Mucosa of rectum (tissue), 2 donors: Measurements from ENCODE around the gene ABHD16A.

Experiments
- H3K27ac ChIP-seq, 2 donors: one replicate each; pipeline ENCODE4 v1.7.0; 2013; ENCODE audit warnings: inconsistent platforms in 2 of 2, low read depth in 2 of 2, low read length in 2 of 2
- H3K27me3 ChIP-seq, 2 donors: one replicate each; pipeline ENCODE4 v1.7.0; 2013; ENCODE audit warnings: low read length in 2 of 2; ENCODE audit not compliant: control insufficient read depth in 2 of 2, insufficient read depth in 2 of 2
- H3K36me3 ChIP-seq, 2 donors: one replicate each; pipeline ENCODE4 v1.7.0; 2013; ENCODE audit warnings: low read length in 2 of 2; ENCODE audit not compliant: control insufficient read depth in 2 of 2, insufficient read depth in 2 of 2
- H3K4me1 ChIP-seq, 2 donors: one replicate each; pipeline ENCODE4 v1.7.0; 2013; ENCODE audit warnings: low read length in 2 of 2, mild to moderate bottlenecking in 1 of 2; ENCODE audit not compliant: control insufficient read depth in 2 of 2, insufficient read depth in 2 of 2
- H3K4me3 ChIP-seq, 2 donors: one replicate each; pipeline ENCODE4 v1.7.0; 2013; ENCODE audit warnings: low read length in 2 of 2
- H3K9ac ChIP-seq, 2 donors: one replicate each; pipeline ENCODE4 v1.7.0; 2013; ENCODE audit warnings: low read length in 2 of 2, low read depth in 1 of 2, mild to moderate bottlenecking in 1 of 2
- H3K9me3 ChIP-seq, 2 donors: one replicate each; pipeline ENCODE4 v1.7.0; 2013; ENCODE audit warnings: low read length in 2 of 2; ENCODE audit not compliant: control insufficient read depth in 2 of 2
- donor health status: healthy.
- donor health status: Normal muscosa, but diverticular disease.

ABHD16A gene

DNA sequence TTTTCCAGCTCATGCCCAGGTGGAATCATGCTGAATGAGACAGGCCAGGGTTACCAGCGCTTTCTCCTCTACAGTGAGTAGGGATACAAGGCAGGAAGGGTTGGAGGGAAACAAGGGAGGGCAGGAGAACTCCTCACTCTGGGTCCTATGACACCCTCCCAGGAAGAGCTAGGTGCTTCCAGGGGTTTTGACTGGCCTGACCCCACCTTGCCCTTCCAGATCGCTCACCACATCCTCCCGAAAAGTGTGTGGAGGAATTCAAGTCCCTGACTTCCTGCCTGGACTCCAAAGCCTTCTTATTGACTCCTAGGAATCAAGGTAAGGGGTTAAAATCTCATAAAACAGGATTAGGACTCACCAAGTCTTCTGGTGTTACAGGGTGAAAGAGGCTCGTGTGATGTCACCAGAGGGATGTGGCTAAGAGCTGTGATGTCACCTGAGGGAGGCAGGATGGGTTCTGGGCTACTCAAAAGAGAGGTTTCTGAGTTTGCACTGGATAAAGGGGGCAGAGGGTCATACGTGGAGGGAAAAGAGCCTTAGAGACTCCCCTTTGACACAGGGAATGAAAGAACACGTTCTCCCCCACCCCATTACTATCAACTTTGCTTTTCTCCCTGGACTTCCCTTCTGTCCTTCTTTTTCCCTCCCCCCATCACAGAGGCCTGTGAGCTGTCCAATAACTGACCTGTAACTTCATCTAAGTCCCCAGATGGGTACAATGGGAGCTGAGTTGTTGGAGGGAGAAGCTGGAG, 45.5 kb downstream of the ABHD16A start:
- H3K9ac ChIP-seq, result no peak overlapping the region
- peaks cover 0 to 36% of the 10 kb centered on the region in 2 donors for H3K36me3 ChIP-seq
- H3K4me1 ChIP-seq, result peaks cover 29 to 38% of the 10 kb centered on the region in 2 donors
- no peak overlapping the region for H3K4me3 ChIP-seq
- no peaks in the 10 kb centered on the region for H3K27me3 ChIP-seq
- H3K9me3 ChIP-seq, result no peaks in the 10 kb centered on the region
- H3K27ac ChIP-seq, result no peak overlapping the region

GRCh38 chr6:31655349-31656237, 47.5 kb downstream of the ABHD16A start, which contains the start of gene APOM:
Gene APOM (plus strand): TSS chr6:31655894. CDS start chr6:31655967, 73 bp downstream.
- Histone ChIP-seq H3K4me3 (peak within 1 kb of the TSS in 1 of 2 donors; percentile 42), H3K9me3 (no peaks in the 10 kb centered on the region), H3K27ac (no peak within 1 kb of the TSS), H3K27me3 (no peaks in the 10 kb centered on the region), H3K9ac (peak within 1 kb of the TSS in 1 of 2 donors; percentile 5), H3K36me3 (peaks cover 4 to 31% of the 10 kb centered on the region in 2 donors), H3K4me1 (peaks cover 40 to 46% of the 10 kb centered on the region in 2 donors)

DNA sequence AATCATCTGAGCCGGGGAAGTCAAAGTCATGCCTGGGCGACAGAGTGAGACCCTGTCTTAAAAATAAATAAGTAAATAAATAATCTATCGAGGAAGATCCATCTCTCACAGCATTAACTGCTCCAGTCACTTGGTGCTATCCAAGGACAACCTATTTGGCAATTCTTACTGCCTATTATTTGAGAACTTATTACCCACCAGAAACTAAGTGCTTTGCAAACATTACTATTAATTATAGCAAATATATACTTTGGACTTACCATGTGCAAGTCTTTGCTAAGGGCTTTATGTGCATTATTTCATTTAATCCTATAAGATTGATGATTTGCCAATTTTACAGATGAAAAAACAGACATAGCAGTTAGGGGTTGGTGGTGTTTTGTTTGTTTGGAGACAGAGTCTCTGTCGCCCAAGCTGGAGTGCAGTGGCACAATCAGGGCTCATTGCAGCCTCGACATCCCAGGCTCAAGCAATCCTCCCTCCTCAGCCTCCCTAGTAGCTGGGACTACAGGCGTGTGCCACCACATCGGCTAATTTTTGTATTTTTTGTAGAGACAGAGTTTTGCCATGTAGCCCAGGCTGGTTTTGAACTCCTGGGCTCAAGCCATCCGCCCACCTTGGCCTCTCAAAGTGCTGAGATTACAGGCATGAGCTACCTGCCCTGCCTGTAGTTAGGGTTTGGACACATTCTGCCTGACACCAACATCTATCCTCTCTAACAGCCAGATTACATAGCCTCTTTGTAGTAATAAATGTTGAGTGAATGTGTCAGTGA, 48.4 kb downstream of the ABHD16A start:
- no peaks in the 10 kb centered on the region for H3K9me3 ChIP-seq
- peaks cover 40 to 43% of the 10 kb centered on the region in 2 donors for H3K4me1 ChIP-seq
- H3K4me3 ChIP-seq, result no peak overlapping the region
- no peaks in the 10 kb centered on the region for H3K27me3 ChIP-seq
- H3K9ac ChIP-seq, result no peak overlapping the region
- no peak overlapping the region for H3K27ac ChIP-seq
- H3K36me3 ChIP-seq, result peaks cover 4 to 31% of the 10 kb centered on the region in 2 donors

DNA sequence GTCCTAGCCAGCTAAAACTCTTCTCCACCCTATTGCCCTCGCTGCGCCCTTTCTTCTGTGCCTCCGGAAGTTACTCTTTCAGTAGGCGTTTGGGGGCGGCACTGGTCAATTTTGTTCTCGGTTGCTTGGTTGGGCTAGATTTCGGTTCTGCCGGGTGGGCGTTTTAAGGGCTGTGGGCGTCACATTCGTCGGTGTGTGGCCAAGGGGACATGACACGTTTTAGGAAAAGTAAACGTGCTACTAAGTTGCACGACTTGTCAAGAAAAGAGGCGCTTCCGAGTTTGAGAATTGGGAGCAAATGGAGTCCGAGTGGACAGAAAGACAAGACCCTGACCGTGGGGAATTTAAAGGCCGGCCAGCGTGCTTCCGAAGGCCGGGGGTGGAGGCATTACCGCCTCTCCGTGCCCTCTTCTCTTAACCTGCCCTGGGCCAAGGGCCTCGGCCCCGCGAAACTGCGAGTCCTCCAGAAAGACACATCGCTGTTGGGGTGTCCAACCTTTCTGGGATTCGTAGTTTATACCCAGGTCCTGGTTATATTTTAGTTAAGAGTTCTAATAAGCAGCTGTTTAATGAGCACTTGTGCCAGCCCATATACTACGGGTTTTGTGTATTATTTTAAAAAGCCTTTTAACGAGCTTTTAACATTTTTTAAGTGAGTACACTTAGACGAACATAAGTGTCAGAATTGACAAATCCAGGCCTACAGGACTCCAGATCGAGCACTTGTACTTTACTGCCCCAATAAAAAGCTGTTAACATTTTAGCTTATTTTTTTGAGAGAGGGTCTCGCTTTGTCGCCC, 50.0 kb downstream of the ABHD16A start:
- Histone ChIP-seq H3K4me1 (peaks cover 24 to 28% of the 10 kb centered on the region in 2 donors), H3K9ac (peak overlapping the region; percentile 78 to 93), H3K36me3 (peaks cover 19 to 41% of the 10 kb centered on the region in 2 donors), H3K27me3 (no peaks in the 10 kb centered on the region), H3K4me3 (peak overlapping the region; percentile 98 to 100), H3K27ac (peak overlapping the region; percentile 94), H3K9me3 (no peaks in the 10 kb centered on the region)

DNA sequence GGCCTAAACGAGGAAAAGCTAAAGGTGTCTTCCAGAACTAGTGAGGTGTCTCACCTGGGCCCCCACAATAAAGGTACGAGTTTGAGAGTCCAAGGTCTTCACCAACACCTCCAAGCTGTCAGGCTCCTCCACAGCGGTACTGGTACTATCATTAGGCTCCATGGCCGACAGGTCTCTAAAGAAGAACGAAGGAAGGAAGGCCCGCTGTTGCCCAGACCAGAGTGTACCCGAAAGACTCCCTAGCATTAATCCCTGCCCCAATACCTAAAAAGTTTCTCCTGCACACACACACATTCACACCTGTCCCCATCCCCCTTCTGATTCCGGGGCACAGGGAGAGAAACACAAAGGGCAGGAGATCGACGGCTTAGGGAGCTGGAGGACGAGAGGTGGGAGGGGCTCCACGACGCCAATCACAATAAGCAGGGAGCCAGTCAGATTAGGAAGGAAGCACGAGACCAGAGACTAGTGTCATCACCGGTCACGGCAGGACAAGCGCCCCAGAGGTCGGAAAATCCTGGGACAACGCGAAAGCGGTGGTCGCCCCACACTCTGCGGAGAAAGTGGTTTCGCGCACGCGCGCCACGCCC, 51.4 kb downstream of the ABHD16A start:
- H3K27me3 ChIP-seq, result no peaks in the 10 kb centered on the region
- H3K4me3 ChIP-seq, result peak overlapping the region; percentile 98 to 100
- peaks cover 23 to 27% of the 10 kb centered on the region in 2 donors for H3K4me1 ChIP-seq
- H3K9me3 ChIP-seq, result no peaks in the 10 kb centered on the region
- H3K9ac ChIP-seq, result peak overlapping the region; percentile 78 to 93
- H3K27ac ChIP-seq, result peak overlapping the region; percentile 94
- H3K36me3 ChIP-seq, result peaks cover 31 to 42% of the 10 kb centered on the region in 2 donors

- H3K27me3 ChIP-seq, result no peaks in the 10 kb centered on the region
- H3K4me1 ChIP-seq, result no peaks in the 10 kb centered on the region
- H3K9me3 ChIP-seq, result no peaks in the 10 kb centered on the region
- H3K4me3 ChIP-seq, result no peak overlapping the region
- no peak overlapping the region for H3K27ac ChIP-seq
- peaks cover 83 to 85% of the 10 kb centered on the region in 2 donors for H3K36me3 ChIP-seq
- no peak overlapping the region for H3K9ac ChIP-seq
These were observed 57.8 kb downstream of the ABHD16A start for GRCh38 chr6:31645325-31645724.

DNA sequence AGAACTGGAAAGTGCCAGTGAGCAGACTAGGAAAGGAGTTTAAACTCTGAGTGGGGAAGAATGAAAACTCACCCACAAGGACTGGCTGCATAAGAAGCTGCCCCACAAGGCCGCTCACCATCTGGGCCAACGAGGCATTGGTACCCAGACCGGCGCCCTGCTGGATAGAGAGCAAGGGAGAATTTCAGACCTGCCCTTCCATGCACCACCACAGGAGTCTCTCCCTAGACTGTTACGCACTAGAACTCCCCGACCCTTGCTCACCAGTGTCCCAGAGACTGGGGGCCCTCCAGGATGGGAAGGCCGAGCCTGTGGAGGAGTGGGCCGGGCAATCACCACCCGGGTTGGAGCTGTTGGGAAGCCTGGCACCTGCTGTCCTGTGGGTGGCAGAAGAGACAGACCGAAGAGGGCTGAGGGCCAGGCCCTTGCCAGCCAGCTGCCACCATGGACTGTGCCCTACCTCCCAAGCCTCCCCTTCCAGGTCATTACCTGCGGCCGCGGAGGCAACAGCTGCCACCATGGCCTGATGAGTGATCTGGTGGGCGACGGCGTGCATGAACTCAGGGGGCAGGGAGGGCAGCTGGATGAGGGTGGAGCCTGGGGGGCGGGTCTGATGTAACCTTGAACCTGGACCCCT, 59.2 kb downstream of the ABHD16A start:
- Histone ChIP-seq H3K9ac (no peak overlapping the region), H3K4me1 (no peaks in the 10 kb centered on the region), H3K36me3 (peaks cover 89 to 91% of the 10 kb centered on the region in 2 donors)

GRCh38 chr6:31642798-31643570, 60.1 kb downstream of the ABHD16A start:
- H3K4me3 ChIP-seq, result no peak overlapping the region
- peaks cover 84 to 85% of the 10 kb centered on the region in 2 donors for H3K36me3 ChIP-seq
- no peak overlapping the region for H3K9ac ChIP-seq
- no peaks in the 10 kb centered on the region for H3K9me3 ChIP-seq
- H3K27ac ChIP-seq, result no peak overlapping the region
- no peaks in the 10 kb centered on the region for H3K27me3 ChIP-seq
- H3K4me1 ChIP-seq, result no peaks in the 10 kb centered on the region

More for the DNA sequence above, 59.2 kb downstream of the ABHD16A start:
- no peaks in the 10 kb centered on the region for H3K9me3 ChIP-seq
- H3K4me3 ChIP-seq, result no peak overlapping the region
- no peaks in the 10 kb centered on the region for H3K27me3 ChIP-seq
- no peak overlapping the region for H3K27ac ChIP-seq
